Liver (tissue), 9 donors: ENCODE measurements around the gene KCNN3. TPM values are rescaled to one million over a fixed set of nuclear protein-coding genes. Genes with fewer than 3 reads are reported as not detected.

Source experiments
- DNase-seq: peaks from one replicate; pipeline ENCODE4 v3.0.0-alpha.2; 2017; ENCODE audit warnings: low spot score
- H3K27ac ChIP-seq, 2 donors: one replicate each; pipeline ENCODE4 v1.7.0; 2013; ENCODE audit warnings: inconsistent platforms in 2 of 2, low read length in 2 of 2, control low read depth in 1 of 2, low read depth in 1 of 2, mild to moderate bottlenecking in 1 of 2
- H3K27me3 ChIP-seq, 4 donors: one replicate each; pipeline versions ENCODE4 v1.6.1 to v1.7.0; 2013; ENCODE audit warnings: low read length in 3 of 4, inconsistent platforms in 1 of 4, mild to moderate bottlenecking in 1 of 4, moderate library complexity in 1 of 4; ENCODE audit not compliant: control insufficient read depth in 4 of 4, insufficient read depth in 4 of 4
- H3K36me3 ChIP-seq, 4 donors: one replicate each; pipeline versions ENCODE4 v1.6.1 to v1.7.0; 2013; ENCODE audit warnings: low read length in 3 of 4, mild to moderate bottlenecking in 3 of 4, low read depth in 1 of 4, moderate library complexity in 1 of 4; ENCODE audit not compliant: control insufficient read depth in 4 of 4, insufficient read depth in 3 of 4
- H3K4me1 ChIP-seq, 4 donors: one replicate each; pipeline versions ENCODE4 v1.6.1 to v1.7.0; 2013; ENCODE audit warnings: low read length in 3 of 4, mild to moderate bottlenecking in 3 of 4, moderate library complexity in 1 of 4; ENCODE audit not compliant: control insufficient read depth in 4 of 4, insufficient read depth in 4 of 4
- H3K4me3 ChIP-seq, 3 donors: one replicate each; pipeline versions ENCODE4 v1.6.1 to v1.7.0; 2013; ENCODE audit warnings: low read length in 3 of 3, control low read depth in 1 of 3, low read depth in 1 of 3, mild to moderate bottlenecking in 1 of 3
- H3K9ac ChIP-seq, 2 donors: one replicate each; pipeline ENCODE4 v1.7.0; 2013; ENCODE audit warnings: low read length in 2 of 2, mild to moderate bottlenecking in 2 of 2, moderate library complexity in 2 of 2, control low read depth in 1 of 2, low read depth in 1 of 2
- H3K9me3 ChIP-seq, 4 donors: one replicate each; pipeline versions ENCODE4 v1.6.1 to v1.7.0; 2013; ENCODE audit warnings: low read length in 3 of 4; ENCODE audit not compliant: control insufficient read depth in 4 of 4
- CTCF ChIP-seq: fragments of 150-350 bp; IDR thresholded peaks from 2 replicates; pipeline ENCODE4 v1.5.1; 2017; ENCODE audit warnings: improper control_type of control experiment, low read depth, low read length; ENCODE audit not compliant: missing input control
- FOXA1 ChIP-seq: IDR thresholded peaks from 2 replicates; pipeline ENCODE4 v1.6.1; 2016; ENCODE audit warnings: antibody characterized with exemption
- HNF4A ChIP-seq, 2 donors: conservative IDR thresholded peaks; 2 replicates each; pipeline ENCODE4 v1.6.1; 2016; ENCODE audit warnings: antibody characterized with exemption in 2 of 2, mild to moderate bottlenecking in 2 of 2
- HNF4G ChIP-seq: IDR thresholded peaks from 2 replicates; pipeline ENCODE4 v1.6.1; 2016; ENCODE audit warnings: antibody characterized with exemption
- JUND ChIP-seq, 2 donors: IDR thresholded peaks; 2 replicates each; pipeline ENCODE4 v1.6.1; 2016; ENCODE audit warnings: antibody characterized with exemption in 2 of 2
- MAX ChIP-seq: IDR thresholded peaks from 2 replicates; pipeline ENCODE4 v1.6.1; 2016; ENCODE audit warnings: antibody characterized with exemption
- RAD21 ChIP-seq, 2 donors: IDR thresholded peaks; 2 replicates each; pipeline ENCODE4 v1.6.1; 2016; ENCODE audit warnings: antibody characterized with exemption in 2 of 2, mild to moderate bottlenecking in 2 of 2
- REST ChIP-seq: IDR thresholded peaks from 2 replicates; pipeline ENCODE4 v1.6.1; 2016; ENCODE audit warnings: antibody characterized with exemption, mild to moderate bottlenecking
- SP1 ChIP-seq: IDR thresholded peaks from 2 replicates; pipeline ENCODE4 v1.6.1; 2018; ENCODE audit warnings: antibody characterized with exemption, mild to moderate bottlenecking
- TAF1 ChIP-seq: conservative IDR thresholded peaks from 2 replicates; pipeline ENCODE4 v1.6.1; 2016; ENCODE audit warnings: antibody characterized with exemption, mild to moderate bottlenecking
- WGBS: extraction: QIAGEN DNeasy Blood & Tissue Kit; methylation state at CpG from one replicate; pipeline ENCODE4 v1.1.7; 2013; 5-methylcytosine and 5-hydroxymethylcytosine counted together
- polyA plus RNA-seq, 2 donors: library from polyadenylated mRNA; stranded (reverse) in 1 of 2; unstranded in 1 of 2; fragments of 200-250 nt in 1 of 2; fragments of >200 nt in 1 of 2; fragmentation: Nextera tagmentation in 1 of 2; extraction: Ambion mirVana in 1 of 2; gene quantifications; one replicate each; pipeline versions ENCODE4 v1.2.1 to v1.2.3, GENCODE V29; 2013 to 2015
- total RNA-seq, 2 donors: library from RNA; depleted of rRNA; stranded (reverse); fragments of >200 nt; gene quantifications; one replicate each; pipeline ENCODE4 v1.2.3, GENCODE V29; 2014
- donor health status: healthy.
- donor health status: healthy.
- donor health status: healthy.
- donor health status: healthy.
- donor health status: healthy.

The KCNN3 gene
- total and polyA plus RNA-seq, 4 donors = 0.09 to 0.68 (median 0.15) TPM

- peaks cover 0 to 3% (median 0%) of the 10 kb centered on the region in 4 donors for H3K4me1 ChIP-seq
- peak in 1 of 2 donors; percentile 11 for TF ChIP-seq RAD21 (IDR thresholded peaks at IDR 0.05)
- no peak for TF ChIP-seq REST
- H3K36me3 ChIP-seq = no peaks in the 10 kb centered on the region
- no peak overlapping the region for H3K4me3 ChIP-seq
- H3K27me3 ChIP-seq = no peaks in the 10 kb centered on the region
- no peak overlapping the region for H3K27ac ChIP-seq
- no peaks in the 10 kb centered on the region for H3K9me3 ChIP-seq
- WGBS = 68% methylated on average over 17 of the region's 17 CpGs
- no peak overlapping the region for H3K9ac ChIP-seq
- DNase-seq = no peak
Observed at GRCh38 chr1:154772606-154773506, 97.2 kb downstream of the KCNN3 start.

GRCh38 chr1:154772056-154772455 lies 98.0 kb downstream of the KCNN3 start:
- H3K4me1 ChIP-seq = peaks cover 0 to 3% (median 0%) of the 10 kb centered on the region in 4 donors
- no peak for TF ChIP-seq SP1
- no peak for TF ChIP-seq CTCF
- TF ChIP-seq REST = no peak
- no peak for TF ChIP-seq TAF1
- no peak for TF ChIP-seq MAX
- no peak for TF ChIP-seq HNF4G
- no peak for TF ChIP-seq RAD21 (IDR thresholded peaks at IDR 0.05)
- TF ChIP-seq FOXA1 = no peak
- no peak for TF ChIP-seq JUND (IDR thresholded peaks at IDR 0.05)
- TF ChIP-seq HNF4A (conservative IDR thresholded peaks at IDR 0.05) = no peak
- 96% methylated on average over 23 of the region's 23 CpGs for WGBS
- DNase-seq = no peak
- no peak overlapping the region for H3K9ac ChIP-seq
- no peaks in the 10 kb centered on the region for H3K9me3 ChIP-seq
- no peak overlapping the region for H3K4me3 ChIP-seq
- no peaks in the 10 kb centered on the region for H3K27me3 ChIP-seq
- H3K36me3 ChIP-seq = no peaks in the 10 kb centered on the region
- H3K27ac ChIP-seq = no peak overlapping the region
